ENCODE data around the gene CD81.
"Not testable (repeated sequence)": the region's sequence is repeated elsewhere in the genome, so short reads cannot be mapped to it uniquely, and the experiment has no call there.

CD81 gene, protein sequence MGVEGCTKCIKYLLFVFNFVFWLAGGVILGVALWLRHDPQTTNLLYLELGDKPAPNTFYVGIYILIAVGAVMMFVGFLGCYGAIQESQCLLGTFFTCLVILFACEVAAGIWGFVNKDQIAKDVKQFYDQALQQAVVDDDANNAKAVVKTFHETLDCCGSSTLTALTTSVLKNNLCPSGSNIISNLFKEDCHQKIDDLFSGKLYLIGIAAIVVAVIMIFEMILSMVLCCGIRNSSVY

DNA sequence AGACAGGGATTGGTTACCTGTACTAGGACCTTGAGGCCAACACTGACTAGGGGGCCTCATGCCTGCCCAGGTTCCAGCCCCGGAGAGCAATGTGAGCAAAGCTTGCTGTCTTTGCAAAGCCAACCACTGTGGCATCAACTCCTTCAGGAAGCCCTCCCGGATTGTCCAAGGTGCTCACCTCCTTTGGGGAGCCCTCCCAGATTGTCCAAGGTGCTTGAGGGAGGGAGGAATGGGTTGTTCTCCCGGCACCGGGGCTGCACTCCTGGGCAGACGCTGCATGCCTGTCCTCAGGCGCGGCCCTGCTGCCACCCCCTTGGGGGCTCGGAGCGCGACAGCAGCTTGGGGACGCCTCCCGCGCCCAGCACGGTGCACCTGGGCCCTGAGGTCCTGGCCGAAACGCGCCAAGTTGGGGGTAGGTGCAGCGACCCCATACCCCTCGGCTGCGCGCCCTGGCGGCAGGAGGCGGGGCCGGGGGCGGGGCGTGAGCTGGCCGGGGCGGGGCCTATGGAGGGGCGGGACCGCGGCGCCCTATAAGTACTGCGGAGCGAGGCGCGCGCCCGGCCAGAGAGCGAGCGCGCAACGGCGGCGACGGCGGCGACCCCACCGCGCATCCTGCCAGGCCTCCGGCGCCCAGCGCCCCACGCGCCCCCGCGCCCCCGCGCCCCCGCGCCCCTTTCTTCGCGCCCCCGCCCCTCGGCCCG, at the start of gene CD81:
TSS of gene CD81 (plus strand) at position 560 of the 701 bp plus-strand sequence. CDS start 240 bp downstream, outside the sequence.
- DNase-seq = no peak

DNA sequence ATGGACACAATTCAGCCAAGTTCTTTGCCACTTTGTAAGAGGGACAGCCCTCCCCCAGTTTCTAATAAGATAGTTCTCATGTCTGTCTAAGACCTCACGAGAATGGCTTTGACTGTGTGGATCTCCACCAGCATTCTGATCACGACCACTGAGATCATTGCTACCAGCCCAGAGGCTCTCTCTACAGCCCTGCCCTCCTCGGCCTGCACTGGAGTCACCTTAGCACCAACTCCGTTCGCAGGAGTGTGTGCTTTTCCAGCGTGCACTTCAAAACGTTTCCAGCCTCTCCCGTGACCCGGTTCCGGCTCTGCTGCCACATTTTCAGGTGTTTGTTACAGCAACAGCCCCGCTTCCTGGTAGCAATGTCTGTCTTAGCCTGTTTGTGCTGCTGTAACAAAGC, 49.1 kb upstream of the CD81 start:
- no peak for DNase-seq

- no peak for DNase-seq
Measured at GRCh38 chr11:2328656-2329354, 48.3 kb upstream of the CD81 start.

DNA sequence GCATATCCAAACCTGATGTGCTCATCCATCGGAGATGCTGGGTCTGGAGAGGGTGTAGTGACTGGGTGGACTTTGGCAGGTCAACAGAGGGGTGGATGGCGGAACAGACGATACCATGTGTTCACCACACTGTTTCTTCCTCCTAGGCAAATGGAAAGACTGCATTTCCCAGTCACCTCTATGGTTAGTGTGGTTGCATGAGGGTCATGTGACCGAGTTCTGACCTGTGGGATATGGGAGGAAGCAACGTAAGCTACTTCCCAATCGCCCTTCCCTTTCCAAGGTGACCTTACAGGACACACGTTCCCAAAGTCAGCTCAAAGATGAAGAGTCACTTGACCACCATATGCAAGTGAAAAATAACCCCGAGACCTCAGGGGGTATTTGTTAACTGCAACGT, 47.6 kb upstream of the CD81 start:
- DNase-seq = no peak

GRCh38 chr11:2330696-2331095, 46.4 kb upstream of the CD81 start:
- DNase-seq = no peak

DNA sequence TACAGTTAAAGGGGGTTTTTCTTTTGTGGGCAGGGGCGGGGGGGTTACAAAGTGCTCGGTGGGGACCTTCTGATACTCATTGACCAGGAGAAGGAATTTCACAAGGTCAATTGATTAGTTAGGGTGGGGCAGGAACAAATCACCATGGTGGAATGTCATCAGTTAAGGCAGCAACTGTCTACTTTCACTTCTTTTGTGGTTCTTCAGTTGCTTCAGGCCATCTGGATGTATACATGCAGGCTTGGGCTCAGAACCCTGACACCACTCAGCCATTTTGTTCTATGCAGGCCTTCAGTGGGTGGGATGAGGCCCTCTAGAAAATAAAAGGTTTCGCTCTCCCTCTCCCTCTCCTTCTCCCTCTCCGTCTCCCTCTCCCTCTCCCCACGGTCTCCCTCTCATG, 45.7 kb upstream of the CD81 start:
- no peak for DNase-seq

GRCh38 chr11:2332569-2332968, 44.5 kb upstream of the CD81 start:
- DNase-seq = not testable (repeated sequence)

GRCh38 chr11:2333486-2334205, 43.5 kb upstream of the CD81 start:
- DNase-seq = not testable (repeated sequence)

DNA sequence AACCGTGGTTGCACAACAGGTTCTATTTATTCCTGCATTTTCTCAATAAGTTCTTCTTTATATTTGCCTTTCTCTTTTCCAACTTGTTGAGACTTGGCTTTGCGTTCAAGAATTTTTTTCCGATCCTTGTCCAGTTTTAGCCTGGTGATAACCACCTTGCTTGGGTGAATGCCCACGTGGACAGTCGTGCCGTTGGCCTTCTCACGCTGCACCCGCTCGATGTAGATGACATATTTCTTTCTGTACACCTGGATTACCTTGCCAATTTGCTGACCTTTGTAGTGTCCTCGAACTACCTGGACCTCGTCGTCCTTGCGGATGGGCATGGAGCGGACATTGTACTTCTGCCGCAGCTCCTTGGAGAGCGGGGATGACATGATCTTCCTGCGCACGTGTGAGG, 41.8 kb upstream of the CD81 start:
- not testable (repeated sequence) for DNase-seq

DNA sequence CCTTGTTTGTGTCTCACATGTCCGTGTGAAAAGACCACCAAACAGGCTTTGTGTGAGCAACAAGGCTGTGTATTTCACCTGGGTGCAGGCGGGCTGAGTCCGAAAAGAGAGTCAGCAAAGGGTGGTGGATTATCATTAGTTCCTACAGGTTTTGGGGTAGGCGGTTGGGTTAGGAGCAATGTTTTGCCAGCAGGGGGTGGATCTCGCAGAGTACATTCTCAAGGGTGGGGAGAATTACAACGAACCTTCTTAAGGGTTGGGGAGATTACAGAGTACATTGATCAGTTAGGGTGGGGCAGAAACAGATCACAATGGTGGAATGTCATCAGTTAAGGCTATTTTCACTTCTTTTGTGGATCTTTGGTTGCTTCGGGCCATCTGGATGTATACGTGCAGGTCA, 38.4 kb upstream of the CD81 start:
- not testable (repeated sequence) for DNase-seq

DNA sequence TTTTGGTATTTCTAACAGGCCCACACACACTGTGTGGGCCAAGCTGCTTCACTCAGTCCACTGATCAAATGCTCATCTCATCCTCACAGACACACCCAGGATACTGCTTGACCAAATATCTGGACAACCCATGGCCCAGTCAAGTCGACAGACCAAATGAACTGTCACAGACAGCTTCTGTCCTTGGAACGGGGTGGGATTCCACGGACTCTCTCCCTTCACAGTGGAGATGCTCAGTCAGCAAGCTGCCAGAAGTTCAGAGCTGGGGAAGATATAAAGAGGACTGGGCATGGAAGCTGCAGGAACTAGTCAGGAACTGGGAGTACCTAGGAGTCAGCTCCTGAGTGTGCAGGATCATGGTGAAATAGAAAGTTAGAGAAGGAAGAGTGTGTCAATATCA, 34.6 kb upstream of the CD81 start:
- DNase-seq = no peak

DNA sequence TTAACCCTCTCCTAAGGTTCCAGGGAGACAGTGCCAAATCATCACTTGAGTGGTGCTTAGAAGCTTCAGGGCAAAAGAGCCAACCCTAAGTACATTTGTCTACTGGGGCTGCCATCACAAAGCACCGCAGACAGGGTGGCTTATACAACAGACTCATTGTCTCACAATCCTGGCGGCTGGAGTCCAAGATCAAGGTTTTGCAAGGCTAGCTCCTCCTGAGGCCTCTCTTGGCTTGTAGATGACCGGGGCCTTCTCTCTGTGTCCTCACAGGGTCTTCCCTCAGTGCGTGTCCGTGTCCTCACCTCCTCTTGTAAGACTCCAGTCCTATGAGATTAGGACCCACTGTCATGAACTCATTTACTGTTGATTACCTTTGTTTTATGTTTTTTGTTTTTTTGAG, 34.1 kb upstream of the CD81 start:
- no peak for DNase-seq

DNA sequence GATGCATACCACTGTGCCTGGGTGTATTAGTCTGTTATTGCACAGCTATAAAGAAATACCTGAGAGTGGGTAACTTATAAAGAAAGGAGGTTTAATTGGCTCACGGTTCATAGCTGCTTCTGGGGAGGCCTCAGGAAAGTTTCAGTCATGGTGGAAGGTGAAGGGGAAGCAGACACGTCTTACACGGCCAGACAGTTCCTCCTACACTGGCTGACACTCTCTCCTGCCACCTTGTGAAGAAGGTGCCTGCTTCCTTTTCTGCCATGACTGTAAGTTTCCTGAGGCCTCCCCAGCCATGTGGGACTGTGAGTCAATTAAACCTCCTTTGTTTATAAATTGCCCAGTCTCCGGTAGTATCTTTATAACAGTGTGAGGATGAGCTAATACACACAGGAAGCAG, 33.6 kb upstream of the CD81 start:
- no peak for DNase-seq

DNA sequence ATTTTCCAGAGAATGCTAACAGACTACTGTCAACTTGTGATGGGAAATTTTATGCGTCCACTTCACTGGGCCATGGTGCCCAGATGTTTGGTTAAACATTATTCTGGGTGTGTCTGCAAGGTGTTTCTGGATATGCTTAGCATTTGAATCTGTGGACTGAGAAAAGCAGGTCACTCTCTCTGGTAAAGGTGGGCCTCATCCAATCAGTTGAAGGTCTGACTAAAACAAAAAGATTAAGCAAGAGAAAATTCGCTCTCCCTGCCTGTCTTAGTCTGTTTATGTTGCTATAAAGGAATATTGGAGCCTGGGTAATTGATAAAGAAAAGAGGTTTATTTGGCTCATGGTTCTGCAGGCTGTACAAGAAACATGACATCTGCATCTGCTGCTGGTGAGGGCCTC, 32.1 kb upstream of the CD81 start:
- DNase-seq = no peak

- DNase-seq = no peak
Measured at GRCh38 chr11:2346014-2346413, 31.1 kb upstream of the CD81 start.

DNA sequence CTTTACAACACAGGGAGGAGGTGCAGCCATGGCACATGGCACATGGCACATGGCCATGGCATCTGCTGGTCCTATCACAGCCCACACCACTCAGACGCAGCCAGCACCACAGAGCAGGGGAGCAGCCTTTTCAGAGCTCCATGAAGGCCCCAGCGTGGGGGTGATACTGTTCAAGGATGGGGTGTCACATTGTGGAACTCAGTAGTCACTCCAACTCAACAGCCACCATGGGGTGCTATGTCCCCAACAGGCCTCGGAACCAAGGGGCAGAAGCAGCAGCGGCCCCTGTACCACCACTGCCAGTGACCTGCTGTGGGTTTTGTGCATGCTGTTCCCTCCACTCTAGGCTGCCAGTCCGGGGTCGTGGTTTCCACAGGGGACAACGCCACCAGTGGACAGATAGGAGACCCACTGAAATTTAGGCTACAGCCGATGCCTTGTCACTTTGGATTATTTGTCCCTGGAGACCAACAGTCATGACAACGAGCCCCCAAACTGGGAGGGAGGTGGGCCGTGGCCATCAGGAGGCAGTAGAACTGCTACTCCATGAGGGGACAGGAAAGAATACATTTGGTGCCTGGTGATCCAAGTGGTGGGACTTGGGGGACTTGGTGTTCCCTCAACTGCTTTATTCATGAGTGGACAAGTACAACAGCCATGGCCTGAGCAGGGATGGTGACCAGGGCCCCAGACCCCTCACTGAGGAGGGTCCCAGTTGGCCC, 30.4 kb upstream of the CD81 start:
- DNase-seq = no peak

- no peak for DNase-seq
Measured at GRCh38 chr11:2347308-2347830, 29.7 kb upstream of the CD81 start.

GRCh38 chr11:2348986-2349385, 28.1 kb upstream of the CD81 start:
- no peak for DNase-seq

DNA sequence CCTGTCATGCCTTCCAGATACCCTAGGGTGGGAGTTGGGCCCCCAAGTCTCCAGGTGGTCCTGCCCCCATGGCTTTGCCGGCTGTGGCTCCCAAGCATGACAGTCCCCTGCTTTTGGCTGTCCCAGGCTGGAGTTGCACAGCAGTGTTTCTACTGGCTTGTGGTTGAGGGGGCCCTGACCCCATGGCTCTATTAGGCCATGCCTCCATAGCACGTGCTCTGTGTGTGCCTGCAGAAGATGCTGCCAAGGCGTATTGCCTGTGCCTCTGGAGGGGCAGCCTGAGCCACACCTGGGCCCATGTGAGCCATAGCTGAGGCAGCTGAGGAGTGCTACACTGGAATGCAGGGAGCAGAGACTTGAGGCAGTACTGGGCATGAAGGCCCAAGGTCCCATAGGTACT, 25.4 kb upstream of the CD81 start:
- DNase-seq = no peak

DNA sequence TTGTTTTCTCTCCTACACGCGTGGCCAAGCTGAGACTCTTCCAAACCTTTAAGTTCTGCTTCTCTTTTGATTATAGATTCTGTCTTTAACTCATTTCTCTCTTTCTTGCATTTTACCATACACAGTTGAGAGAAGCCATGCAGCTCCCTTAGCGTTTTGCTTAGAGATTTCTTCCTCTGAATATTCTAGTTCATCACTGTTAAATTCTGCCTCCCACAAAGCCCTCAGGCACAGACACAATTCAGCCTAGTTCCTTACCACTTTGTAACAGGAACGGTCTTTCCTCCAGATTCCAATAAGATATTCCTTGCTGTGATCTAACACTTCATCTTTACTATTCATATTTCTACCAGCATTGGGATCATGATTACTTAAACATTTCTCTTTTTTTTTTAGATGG, 24.7 kb upstream of the CD81 start:
- DNase-seq = no peak

DNA sequence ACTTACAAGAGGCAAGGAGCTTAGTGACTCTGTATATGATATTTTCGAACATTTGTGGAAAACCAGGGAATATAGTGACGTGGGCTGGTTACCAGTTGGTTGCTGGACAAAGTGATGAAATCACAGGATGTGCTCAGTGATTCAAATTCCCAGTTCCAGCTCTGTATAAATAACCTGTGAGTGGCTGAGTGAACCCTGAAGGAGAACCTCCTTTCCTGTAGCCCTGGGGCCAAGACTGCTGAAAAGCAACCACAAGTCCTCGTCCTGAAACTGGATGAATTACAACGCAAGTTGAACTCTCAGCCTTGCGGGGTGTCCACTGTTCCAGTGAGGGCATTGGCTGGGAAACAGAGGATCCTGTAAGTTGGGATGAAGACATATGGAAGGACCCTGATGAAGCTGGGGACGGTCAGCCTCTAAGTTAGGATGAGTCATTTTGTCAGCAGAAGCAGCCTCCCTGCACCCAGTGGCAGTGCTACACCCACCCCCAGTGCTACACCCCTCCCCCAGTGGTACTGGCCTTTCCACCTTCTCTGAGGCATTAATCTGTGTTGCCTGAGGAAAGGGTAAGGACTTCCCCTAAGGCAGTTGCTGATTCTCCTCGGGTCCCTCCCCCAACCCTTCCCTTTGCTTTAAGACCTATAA, 22.0 kb upstream of the CD81 start:
- DNase-seq = no peak

- DNase-seq = no peak
Measured at GRCh38 chr11:2357246-2357645, 19.9 kb upstream of the CD81 start.

Data from NCI-H1436 (cell line).